K562 (cell line): Measurements from ENCODE around the gene PATL2.

Experiments used
- CREM ChIP-seq: IDR thresholded peaks from 2 replicates; pipeline ENCODE4 v1.6.1; 2014; ENCODE audit warnings: antibody characterized with exemption, low read depth
- EZH2 ChIP-seq: IDR thresholded peaks from 2 replicates; pipeline ENCODE4 v1.6.1; 2012; ENCODE audit warnings: low read depth, mild to moderate bottlenecking, inconsistent platforms, low read length, borderline replicate concordance
- MXI1 ChIP-seq: IDR thresholded peaks from 2 replicates; pipeline ENCODE4 v1.6.1; 2011; ENCODE audit warnings: low read depth, mild to moderate bottlenecking, improper control_type of control experiment, low read length
- NFIC ChIP-seq: fragments of 450-650 bp; IDR thresholded peaks from 2 replicates; pipeline ENCODE4 v1.6.1; 2017; ENCODE audit warnings: mild to moderate bottlenecking, inconsistent platforms
- POLR2A ChIP-seq: fragments of 450-650 bp; conservative IDR thresholded peaks from 2 replicates; pipeline ENCODE4 v1.6.1; 2016
- POU5F1 ChIP-seq: fragments of 150-350 bp; IDR thresholded peaks from 2 replicates; pipeline ENCODE4 v1.6.1; 2014; ENCODE audit warnings: borderline replicate concordance, low read length, low read depth, mild to moderate bottlenecking; ENCODE audit not compliant: partially characterized antibody
- SMAD3 ChIP-seq: fragments of 450-650 bp; formaldehyde crosslinking; conservative IDR thresholded peaks from 2 replicates; pipeline ENCODE4 v1.4.0; 2020; ENCODE audit warnings: mild to moderate bottlenecking
- STAT5B ChIP-seq: fragments of 250-450 bp; sonication (Bioruptor Pico); IDR thresholded peaks from 2 replicates; pipeline ENCODE4 v1.8.0; 2021; ENCODE audit warnings: mild to moderate bottlenecking, inconsistent platforms
- ZNF668 ChIP-seq: fragments of 250-450 bp; sonication (Bioruptor Pico); IDR thresholded peaks from 2 replicates; pipeline ENCODE4 v1.8.0; 2022; ENCODE audit warnings: mild to moderate bottlenecking, inconsistent platforms
- TF ChIP-seq, protein P1 (sequence below), 3 experiments: IDR thresholded peaks in 2 of 3; conservative IDR thresholded peaks in 1 of 3; 2 replicates each; pipeline ENCODE4 v1.5.1; 2011 to 2012; ENCODE audit warnings: low read length in 3 of 3, mild to moderate bottlenecking in 3 of 3, control low read depth in 2 of 3, improper control_type of control experiment in 1 of 3, inconsistent platforms in 1 of 3, low read depth in 1 of 3, mixed read lengths in 1 of 3, moderate library complexity in 1 of 3; ENCODE audit not compliant: insufficient read depth in 2 of 3
- TF ChIP-seq, protein P2 (sequence below): sonication (generic); formaldehyde crosslinking; IDR thresholded peaks from 2 replicates; pipeline ENCODE4 v1.8.0; 2022; ENCODE audit warnings: missing genetic modification reagents, mild to moderate bottlenecking, borderline replicate concordance

DNA sequence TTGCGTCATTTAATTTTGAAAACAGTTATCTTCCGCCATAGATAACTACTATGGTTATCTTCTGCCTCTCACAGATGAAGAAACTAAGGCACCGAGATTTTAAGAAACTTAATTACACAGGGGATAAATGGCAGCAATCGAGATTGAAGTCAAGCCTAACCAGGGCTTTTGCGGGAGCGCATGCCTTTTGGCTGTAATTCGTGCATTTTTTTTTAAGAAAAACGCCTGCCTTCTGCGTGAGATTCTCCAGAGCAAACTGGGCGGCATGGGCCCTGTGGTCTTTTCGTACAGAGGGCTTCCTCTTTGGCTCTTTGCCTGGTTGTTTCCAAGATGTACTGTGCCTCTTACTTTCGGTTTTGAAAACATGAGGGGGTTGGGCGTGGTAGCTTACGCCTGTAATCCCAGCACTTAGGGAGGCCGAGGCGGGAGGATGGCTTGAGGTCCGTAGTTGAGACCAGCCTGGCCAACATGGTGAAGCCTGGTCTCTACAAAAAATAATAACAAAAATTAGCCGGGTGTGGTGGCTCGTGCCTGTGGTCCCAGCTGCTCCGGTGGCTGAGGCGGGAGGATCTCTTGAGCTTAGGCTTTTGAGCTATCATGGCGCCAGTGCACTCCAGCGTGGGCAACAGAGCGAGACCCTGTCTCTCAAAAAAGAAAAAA, 1.4 kb upstream of the PATL2 start:
- TF ChIP-seq STAT5B (CRISPR knock-in tag) (no peak), SMAD3 (CRISPR knock-in tag) (no peak), POLR2A (peak; percentile 23; the same call in 1 of the 2 replicates), NFIC (peak; percentile 86), POU5F1 (no peak), EZH2 (no peak), MXI1 (peak; percentile 16; the same call in 1 of the 2 replicates), CREM (no peak), ZNF668 (peak; percentile 18; the same call in 1 of the 2 replicates)
- TF ChIP-seq, protein P1, sequence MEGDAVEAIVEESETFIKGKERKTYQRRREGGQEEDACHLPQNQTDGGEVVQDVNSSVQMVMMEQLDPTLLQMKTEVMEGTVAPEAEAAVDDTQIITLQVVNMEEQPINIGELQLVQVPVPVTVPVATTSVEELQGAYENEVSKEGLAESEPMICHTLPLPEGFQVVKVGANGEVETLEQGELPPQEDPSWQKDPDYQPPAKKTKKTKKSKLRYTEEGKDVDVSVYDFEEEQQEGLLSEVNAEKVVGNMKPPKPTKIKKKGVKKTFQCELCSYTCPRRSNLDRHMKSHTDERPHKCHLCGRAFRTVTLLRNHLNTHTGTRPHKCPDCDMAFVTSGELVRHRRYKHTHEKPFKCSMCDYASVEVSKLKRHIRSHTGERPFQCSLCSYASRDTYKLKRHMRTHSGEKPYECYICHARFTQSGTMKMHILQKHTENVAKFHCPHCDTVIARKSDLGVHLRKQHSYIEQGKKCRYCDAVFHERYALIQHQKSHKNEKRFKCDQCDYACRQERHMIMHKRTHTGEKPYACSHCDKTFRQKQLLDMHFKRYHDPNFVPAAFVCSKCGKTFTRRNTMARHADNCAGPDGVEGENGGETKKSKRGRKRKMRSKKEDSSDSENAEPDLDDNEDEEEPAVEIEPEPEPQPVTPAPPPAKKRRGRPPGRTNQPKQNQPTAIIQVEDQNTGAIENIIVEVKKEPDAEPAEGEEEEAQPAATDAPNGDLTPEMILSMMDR (IDR thresholded peaks at IDR 0.05 in 2 of 3, conservative IDR thresholded peaks at IDR 0.05 in 1 of 3; ENCODE audit: insufficient read depth in 2 of 3, low read depth in 1 of 3, low read length in 3 of 3) = no peak
- TF ChIP-seq, protein P2, sequence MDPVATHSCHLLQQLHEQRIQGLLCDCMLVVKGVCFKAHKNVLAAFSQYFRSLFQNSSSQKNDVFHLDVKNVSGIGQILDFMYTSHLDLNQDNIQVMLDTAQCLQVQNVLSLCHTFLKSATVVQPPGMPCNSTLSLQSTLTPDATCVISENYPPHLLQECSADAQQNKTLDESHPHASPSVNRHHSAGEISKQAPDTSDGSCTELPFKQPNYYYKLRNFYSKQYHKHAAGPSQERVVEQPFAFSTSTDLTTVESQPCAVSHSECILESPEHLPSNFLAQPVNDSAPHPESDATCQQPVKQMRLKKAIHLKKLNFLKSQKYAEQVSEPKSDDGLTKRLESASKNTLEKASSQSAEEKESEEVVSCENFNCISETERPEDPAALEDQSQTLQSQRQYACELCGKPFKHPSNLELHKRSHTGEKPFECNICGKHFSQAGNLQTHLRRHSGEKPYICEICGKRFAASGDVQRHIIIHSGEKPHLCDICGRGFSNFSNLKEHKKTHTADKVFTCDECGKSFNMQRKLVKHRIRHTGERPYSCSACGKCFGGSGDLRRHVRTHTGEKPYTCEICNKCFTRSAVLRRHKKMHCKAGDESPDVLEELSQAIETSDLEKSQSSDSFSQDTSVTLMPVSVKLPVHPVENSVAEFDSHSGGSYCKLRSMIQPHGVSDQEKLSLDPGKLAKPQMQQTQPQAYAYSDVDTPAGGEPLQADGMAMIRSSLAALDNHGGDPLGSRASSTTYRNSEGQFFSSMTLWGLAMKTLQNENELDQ (CRISPR knock-in tag) = no peak
